Gastrocnemius medialis (tissue), 4 donors: ENCODE measurements around the gene C5orf24. TPM values are rescaled to one million over a fixed set of nuclear protein-coding genes. Genes with fewer than 3 reads are reported as not detected.
"Not testable (repeated sequence)": the region's sequence is repeated elsewhere in the genome, so short reads cannot be mapped to it uniquely, and the experiment has no call there.

Experiments used
- ATAC-seq, 2 donors: fragments of 150-250 bp; one replicate each; pipeline ENCODE4 v1.9.1; 2016
- DNase-seq, 2 donors: peaks; one replicate each; pipeline ENCODE4 v3.0.0-alpha.2; 2019
- H3K27ac ChIP-seq, 4 donors: fragments of 200-600 bp; sonication (generic); 1 replicate in 1 of 4; 2 replicates in 3 of 4; pipeline ENCODE4 v1.5.1; 2016 to 2018; ENCODE audit warnings: mild to moderate bottlenecking in 2 of 4, moderate library complexity in 1 of 4
- H3K27me3 ChIP-seq, 3 donors: fragments of 200-600 bp; sonication (generic) in 2 of 3; 1 replicate in 1 of 3; 2 replicates in 2 of 3; pipeline versions ENCODE4 v1.5.1 to v1.6.0; 2016 to 2019; ENCODE audit warnings: mild to moderate bottlenecking in 1 of 3, moderate library complexity in 1 of 3
- H3K36me3 ChIP-seq, 2 donors: fragments of 200-600 bp; sonication (generic) in 1 of 2; one replicate each; pipeline ENCODE4 v1.5.1; 2017 to 2018
- H3K4me1 ChIP-seq, 2 donors: fragments of 200-600 bp; sonication (generic) in 1 of 2; one replicate each; pipeline ENCODE4 v1.5.1; 2016 to 2017; ENCODE audit warnings: mild to moderate bottlenecking in 2 of 2
- H3K4me3 ChIP-seq, 4 donors: fragments of 200-600 bp; sonication (generic) in 3 of 4; 1 replicate in 1 of 4; 2 replicates in 3 of 4; pipeline ENCODE4 v1.5.1; 2016 to 2019; ENCODE audit warnings: mild to moderate bottlenecking in 2 of 4
- H3K9me3 ChIP-seq, 3 donors: fragments of 200-600 bp; sonication (generic) in 2 of 3; 1 replicate in 1 of 3; 2 replicates in 2 of 3; pipeline ENCODE4 v1.5.1; 2016 to 2019
- POLR2A ChIP-seq, 2 donors: fragments of 450-650 bp; IDR thresholded peaks; one replicate each; pipeline ENCODE4 v1.6.1; 2017; ENCODE audit warnings: antibody characterized with exemption in 2 of 2, mild to moderate bottlenecking in 2 of 2, moderate library complexity in 2 of 2
- in situ Hi-C, 4 donors: fragments of 200-750 bp; cut with MboI; loops; one replicate each; pipeline versions ENCODE4 v1.15.0 to v1.8.0; 2017; ENCODE audit warnings: low sequenced_read_pairs in 4 of 4
- intact Hi-C: fragments of 100-400 bp; cut with DNase I; formaldehyde crosslinking; loops from one replicate; pipeline ENCODE4 v1.15.1; 2023; ENCODE audit warnings: low total_unique reads
- total RNA-seq, 4 donors: library from RNA; depleted of rRNA; stranded (reverse); fragments of >200 nt; gene quantifications; one replicate each; pipeline versions ENCODE4 v1.1.0 to v1.2.3, GENCODE V29; 2016
- TF ChIP-seq, protein P1 (sequence below), 5 experiments: fragments of 450-650 bp in 3 of 5; fragments of 200-600 bp in 2 of 5; sonication (generic) in 2 of 5; IDR thresholded peaks in 4 of 5; conservative IDR thresholded peaks in 1 of 5; 1 replicate in 4 of 5; 2 replicates in 1 of 5; pipeline ENCODE4 v1.5.1; 2016 to 2019; ENCODE audit warnings: antibody characterized with exemption in 5 of 5, mild to moderate bottlenecking in 3 of 5, moderate library complexity in 3 of 5

C5orf24 gene
- total RNA-seq, 4 donors from 2014 or later, result 17.3 to 32.8 (median 23.4) TPM

GRCh38 chr5:134840811-134841210 lies 5.0 kb upstream of the C5orf24 start:
- intact Hi-C loops, result no loop called here
- peaks cover 0 to 20% of the 10 kb centered on the region in 2 donors for H3K36me3 ChIP-seq
- H3K9me3 ChIP-seq, result no peaks in the 10 kb centered on the region
- DNase-seq, result no peak
- in situ Hi-C loops, result no loop called here
- TF ChIP-seq POLR2A (IDR thresholded peaks at IDR 0.05), result no peak
- TF ChIP-seq, protein P1, sequence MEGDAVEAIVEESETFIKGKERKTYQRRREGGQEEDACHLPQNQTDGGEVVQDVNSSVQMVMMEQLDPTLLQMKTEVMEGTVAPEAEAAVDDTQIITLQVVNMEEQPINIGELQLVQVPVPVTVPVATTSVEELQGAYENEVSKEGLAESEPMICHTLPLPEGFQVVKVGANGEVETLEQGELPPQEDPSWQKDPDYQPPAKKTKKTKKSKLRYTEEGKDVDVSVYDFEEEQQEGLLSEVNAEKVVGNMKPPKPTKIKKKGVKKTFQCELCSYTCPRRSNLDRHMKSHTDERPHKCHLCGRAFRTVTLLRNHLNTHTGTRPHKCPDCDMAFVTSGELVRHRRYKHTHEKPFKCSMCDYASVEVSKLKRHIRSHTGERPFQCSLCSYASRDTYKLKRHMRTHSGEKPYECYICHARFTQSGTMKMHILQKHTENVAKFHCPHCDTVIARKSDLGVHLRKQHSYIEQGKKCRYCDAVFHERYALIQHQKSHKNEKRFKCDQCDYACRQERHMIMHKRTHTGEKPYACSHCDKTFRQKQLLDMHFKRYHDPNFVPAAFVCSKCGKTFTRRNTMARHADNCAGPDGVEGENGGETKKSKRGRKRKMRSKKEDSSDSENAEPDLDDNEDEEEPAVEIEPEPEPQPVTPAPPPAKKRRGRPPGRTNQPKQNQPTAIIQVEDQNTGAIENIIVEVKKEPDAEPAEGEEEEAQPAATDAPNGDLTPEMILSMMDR (IDR thresholded peaks at IDR 0.05 in 4 of 5, conservative IDR thresholded peaks at IDR 0.05 in 1 of 5), result no peak
- peaks cover 0 to 7% of the 10 kb centered on the region in 2 donors for H3K4me1 ChIP-seq
- H3K4me3 ChIP-seq, result no peak overlapping the region
- ATAC-seq, result no peak
- no peaks in the 10 kb centered on the region for H3K27me3 ChIP-seq
- no peak overlapping the region for H3K27ac ChIP-seq

- Histone ChIP-seq H3K9me3 (no peaks in the 10 kb centered on the region), H3K27ac (peak overlapping the region in 1 of 4 donors; percentile 7), H3K36me3 (peaks cover 0 to 17% of the 10 kb centered on the region in 2 donors), H3K4me1 (peaks cover 13 to 15% of the 10 kb centered on the region in 2 donors), H3K27me3 (no peaks in the 10 kb centered on the region), H3K4me3 (no peak overlapping the region)
- ATAC-seq, result no peak
- intact Hi-C loops, result no loop called here
- no peak for DNase-seq
- TF ChIP-seq, protein P1 (IDR thresholded peaks at IDR 0.05 in 4 of 5, conservative IDR thresholded peaks at IDR 0.05 in 1 of 5), result no peak
- no peak for TF ChIP-seq POLR2A (IDR thresholded peaks at IDR 0.05)
- in situ Hi-C loops, result no loop called here
Observed at GRCh38 chr5:134844252-134844651, 1.5 kb upstream of the C5orf24 start.

DNA sequence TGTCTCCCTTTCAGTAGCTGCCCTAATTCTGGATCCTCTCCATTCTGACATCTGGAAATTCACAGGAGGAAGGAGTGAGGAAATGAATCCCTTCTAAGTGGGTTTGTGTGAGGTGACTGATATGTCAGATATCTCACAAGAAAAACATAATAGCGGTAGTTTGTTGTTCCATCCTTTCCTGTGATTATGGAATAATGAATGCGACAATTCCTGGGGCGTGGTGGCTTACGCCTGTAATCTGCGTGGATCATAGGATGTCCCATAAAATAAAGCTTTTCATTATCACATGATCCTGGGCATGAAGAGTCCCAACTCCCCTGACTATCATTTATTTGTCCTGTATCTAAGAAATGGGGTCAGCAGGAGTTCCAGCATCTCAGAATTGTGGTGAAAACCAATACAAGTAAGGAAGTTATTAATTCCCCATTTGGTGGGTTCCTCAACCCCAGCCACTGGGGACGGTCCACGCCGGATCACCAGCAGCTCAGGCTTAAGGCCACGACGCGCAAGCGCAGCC lies 375 bp upstream of the C5orf24 start:
- ATAC-seq (peak; percentile 4 to 6), DNase-seq (no peak)
- TF ChIP-seq POLR2A (IDR thresholded peaks at IDR 0.05), result no peak
- TF ChIP-seq, protein P1 (IDR thresholded peaks at IDR 0.05 in 4 of 5, conservative IDR thresholded peaks at IDR 0.05 in 1 of 5), result no peak
- Histone ChIP-seq H3K27me3 (no peaks in the 10 kb centered on the region), H3K36me3 (peaks cover 0 to 9% of the 10 kb centered on the region in 2 donors), H3K4me3 (peak overlapping the region; percentile 85 to 89 (median 86)), H3K27ac (peak overlapping the region; percentile 93 to 99 (median 95)), H3K4me1 (peaks cover 15 to 17% of the 10 kb centered on the region in 2 donors), H3K9me3 (no peaks in the 10 kb centered on the region)
- in situ Hi-C loops, result loop anchor here in 2 of 4 donors (5.0 kb wide), 1 partner anchor 62 kb away; the partner anchor contains the start of gene PCBD2 (in 2 of the 2)
- intact Hi-C loops, result loop anchor here (1.0 kb wide), 1 partner anchor 29 kb away; the partner anchor contains the start of gene TXNDC15

DNA sequence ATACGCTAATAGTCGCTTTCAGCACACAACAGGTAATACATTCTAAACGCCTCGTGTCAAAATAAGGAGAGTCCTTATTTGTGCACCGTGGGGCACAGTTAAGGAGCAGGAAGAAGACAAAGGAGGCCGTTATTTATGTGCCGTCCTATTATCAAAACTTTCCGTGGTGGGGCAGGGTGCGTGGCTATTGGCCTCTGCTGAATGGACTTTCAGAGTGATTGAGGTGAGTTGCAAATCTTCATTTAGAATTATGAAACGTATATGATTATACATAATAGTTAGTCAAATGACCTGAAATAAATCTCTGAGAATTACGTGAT lies 833 bp downstream of the C5orf24 start:
- no peak for DNase-seq

GRCh38 chr5:134849434-134849933 lies 3.7 kb downstream of the C5orf24 start:
- H3K27ac ChIP-seq, DNase-seq, H3K27me3 ChIP-seq, H3K9me3 ChIP-seq, intact Hi-C loops, ATAC-seq, H3K4me3 ChIP-seq: not testable (repeated sequence)
- peaks cover 20 to 21% of the 10 kb centered on the region in 2 donors for H3K4me1 ChIP-seq
- in situ Hi-C loops, result loop anchor here in 2 of 4 donors (5.0 kb wide), 1 partner anchor 58 kb away; the partner anchor contains the start of gene PCBD2 (in 2 of the 2)
- H3K36me3 ChIP-seq, result peaks cover 0 to 20% of the 10 kb centered on the region in 2 donors

More for the DNA sequence above, 833 bp downstream of the C5orf24 start:
- Histone ChIP-seq H3K4me1 (peaks cover 15 to 17% of the 10 kb centered on the region in 2 donors), H3K36me3 (peaks cover 0 to 15% of the 10 kb centered on the region in 2 donors), H3K27me3 (no peaks in the 10 kb centered on the region), H3K9me3 (no peaks in the 10 kb centered on the region), H3K4me3 (peak overlapping the region; percentile 85 to 89 (median 86)), H3K27ac (peak overlapping the region; percentile 93 to 99 (median 95))
- TF ChIP-seq POLR2A (IDR thresholded peaks at IDR 0.05), result no peak
- TF ChIP-seq, protein P1 (IDR thresholded peaks at IDR 0.05 in 4 of 5, conservative IDR thresholded peaks at IDR 0.05 in 1 of 5), result no peak
- no peak for ATAC-seq
- intact Hi-C loops (loop anchor here (1.0 kb wide), 1 partner anchor 59 kb away; the partner anchor contains the start of gene PCBD2), in situ Hi-C loops (loop anchor here in 2 of 4 donors (5.0 kb wide), 1 partner anchor 61 kb away; the partner anchor contains the start of gene PCBD2 (in 2 of the 2))
